ENCODE data around the gene FILIP1L. TPM values are rescaled to one million over a fixed set of nuclear protein-coding genes. Genes with fewer than 3 reads are reported as not detected.

The FILIP1L gene
- total RNA-seq, 2 experiments from 2014 or later = not detected

- intact Hi-C loops (cut with micrococcal nuclease; ENCODE audit: unreplicated experiment) = no loop called here
These were observed 145.2 kb downstream of the FILIP1L start for GRCh38 chr3:99969136-99969535.

GRCh38 chr3:99967796-99968195 lies 146.5 kb downstream of the FILIP1L start:
- intact Hi-C loops (cut with micrococcal nuclease; ENCODE audit: unreplicated experiment) = no loop called here
- Histone ChIP-seq H3K9me2 (ENCODE audit: insufficient read depth, low read length) (no peaks in the 10 kb centered on the region), H3K79me2 (ENCODE audit: insufficient read depth, low read depth, low read length) (no peaks in the 10 kb centered on the region), H3K36me3 (ENCODE audit: insufficient read depth, low read length) (no peaks in the 10 kb centered on the region), H3K4me2 (ENCODE audit: low read length) (no peak overlapping the region), H2AFZ (ENCODE audit: low read length) (no peak overlapping the region), H3K4me3 (ENCODE audit: low read depth, low read length, poor library complexity, severe bottlenecking) (no peak overlapping the region), H4K20me1 (ENCODE audit: insufficient read depth, low read length) (no peaks in the 10 kb centered on the region), H3K9me3 (ENCODE audit: low read length) (no peaks in the 10 kb centered on the region), H3K4me1 (ENCODE audit: insufficient read depth, low read length, poor library complexity, severe bottlenecking) (no peaks in the 10 kb centered on the region), H3K27ac (ENCODE audit: low read depth, low read length, poor library complexity, severe bottlenecking) (no peak overlapping the region)
- DNase-seq (ENCODE audit: low spot score) = no peak
- TF ChIP-seq EZH2phosphoT487 (IDR thresholded peaks at IDR 0.05; ENCODE audit: borderline replicate concordance, low read depth, low read length) = no peak
- ChIA-PET CTCF (ENCODE audit: unreplicated experiment) (no interaction called here), POLR2A (no interaction called here)
- BruUV-seq (replicated peaks) = no TSS peak

More at GRCh38 chr3:99969136-99969535, 145.2 kb downstream of the FILIP1L start:
- no peaks in the 10 kb centered on the region for H3K79me2 ChIP-seq (ENCODE audit: insufficient read depth, low read depth, low read length)
- H3K4me1 ChIP-seq (ENCODE audit: insufficient read depth, low read length, poor library complexity, severe bottlenecking) = no peaks in the 10 kb centered on the region
- H3K4me2 ChIP-seq (ENCODE audit: low read length) = no peak overlapping the region
- H3K27ac ChIP-seq (ENCODE audit: low read depth, low read length, poor library complexity, severe bottlenecking) = no peak overlapping the region
- no TSS peak for BruUV-seq (replicated peaks)
- TF ChIP-seq CTCF (conservative IDR thresholded peaks at IDR 0.05; ENCODE audit: low read length) (no peak), EZH2phosphoT487 (IDR thresholded peaks at IDR 0.05; ENCODE audit: borderline replicate concordance, low read depth, low read length) (no peak)
- ChIA-PET CTCF (ENCODE audit: unreplicated experiment) (no interaction called here), POLR2A (interaction anchor here (0.7 kb wide), 1 partner anchor 837 kb away, joined by 3 read pairs; no protein-coding TSS in a partner anchor)
- no peaks in the 10 kb centered on the region for H3K9me3 ChIP-seq (ENCODE audit: low read length)
- H4K20me1 ChIP-seq (ENCODE audit: insufficient read depth, low read length) = no peaks in the 10 kb centered on the region
- no peaks in the 10 kb centered on the region for H3K9me2 ChIP-seq (ENCODE audit: insufficient read depth, low read length)
- H3K36me3 ChIP-seq (ENCODE audit: insufficient read depth, low read length) = no peaks in the 10 kb centered on the region
- no peak overlapping the region for H3K4me3 ChIP-seq (ENCODE audit: low read depth, low read length, poor library complexity, severe bottlenecking)
- H2AFZ ChIP-seq (ENCODE audit: low read length) = no peak overlapping the region
- no peak for DNase-seq (ENCODE audit: low spot score)

- Histone ChIP-seq H4K20me1 (ENCODE audit: insufficient read depth, low read length) (no peaks in the 10 kb centered on the region), H2AFZ (ENCODE audit: low read length) (no peak overlapping the region), H3K9me3 (ENCODE audit: low read length) (no peaks in the 10 kb centered on the region), H3K4me3 (ENCODE audit: low read depth, low read length, poor library complexity, severe bottlenecking) (no peak overlapping the region), H3K27ac (ENCODE audit: low read depth, low read length, poor library complexity, severe bottlenecking) (no peak overlapping the region), H3K9me2 (ENCODE audit: insufficient read depth, low read length) (no peaks in the 10 kb centered on the region), H3K4me2 (ENCODE audit: low read length) (no peak overlapping the region), H3K36me3 (ENCODE audit: insufficient read depth, low read length) (no peaks in the 10 kb centered on the region), H3K79me2 (ENCODE audit: insufficient read depth, low read depth, low read length) (no peaks in the 10 kb centered on the region), H3K4me1 (ENCODE audit: insufficient read depth, low read length, poor library complexity, severe bottlenecking) (no peaks in the 10 kb centered on the region)
- ChIA-PET POLR2A (no interaction called here), CTCF (ENCODE audit: unreplicated experiment) (no interaction called here)
- no peak for DNase-seq (ENCODE audit: low spot score)
- intact Hi-C loops (cut with micrococcal nuclease; ENCODE audit: unreplicated experiment) = no loop called here
- no TSS peak for BruUV-seq (replicated peaks)
- no peak for TF ChIP-seq EZH2phosphoT487 (IDR thresholded peaks at IDR 0.05; ENCODE audit: borderline replicate concordance, low read depth, low read length)
- no peak for TF ChIP-seq CTCF (conservative IDR thresholded peaks at IDR 0.05; ENCODE audit: low read length)
These were observed 147.5 kb downstream of the FILIP1L start for GRCh38 chr3:99966662-99967416.
